ENCODE results near the gene CLCNKA. TPM values are rescaled to one million over a fixed set of nuclear protein-coding genes. Genes with fewer than 3 reads are reported as not detected.

The CLCNKA gene
- total RNA-seq, 1 experiment from 2014 or later: not detected

DNA sequence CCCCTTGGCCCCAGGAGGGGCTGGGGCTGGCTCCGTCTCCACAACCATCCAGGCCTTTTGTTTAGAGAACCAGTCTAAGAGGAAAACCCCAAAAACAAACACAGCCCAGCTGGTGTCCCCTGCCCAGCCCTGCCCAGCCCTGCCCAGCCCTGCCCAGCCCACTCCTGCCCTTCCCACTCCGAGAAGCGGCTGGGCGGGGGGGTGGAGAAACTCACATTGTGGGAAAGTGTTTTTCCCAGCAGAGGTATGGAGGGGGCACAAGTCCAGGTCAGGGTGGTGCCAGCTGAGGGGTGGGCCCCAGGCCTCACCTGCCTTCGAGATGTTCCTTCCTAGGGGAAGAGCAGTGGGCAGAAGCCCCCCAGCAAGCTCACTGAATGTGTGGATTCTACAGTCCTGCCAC, 61.6 kb downstream of the CLCNKA start:
- TF ChIP-seq, protein P1, sequence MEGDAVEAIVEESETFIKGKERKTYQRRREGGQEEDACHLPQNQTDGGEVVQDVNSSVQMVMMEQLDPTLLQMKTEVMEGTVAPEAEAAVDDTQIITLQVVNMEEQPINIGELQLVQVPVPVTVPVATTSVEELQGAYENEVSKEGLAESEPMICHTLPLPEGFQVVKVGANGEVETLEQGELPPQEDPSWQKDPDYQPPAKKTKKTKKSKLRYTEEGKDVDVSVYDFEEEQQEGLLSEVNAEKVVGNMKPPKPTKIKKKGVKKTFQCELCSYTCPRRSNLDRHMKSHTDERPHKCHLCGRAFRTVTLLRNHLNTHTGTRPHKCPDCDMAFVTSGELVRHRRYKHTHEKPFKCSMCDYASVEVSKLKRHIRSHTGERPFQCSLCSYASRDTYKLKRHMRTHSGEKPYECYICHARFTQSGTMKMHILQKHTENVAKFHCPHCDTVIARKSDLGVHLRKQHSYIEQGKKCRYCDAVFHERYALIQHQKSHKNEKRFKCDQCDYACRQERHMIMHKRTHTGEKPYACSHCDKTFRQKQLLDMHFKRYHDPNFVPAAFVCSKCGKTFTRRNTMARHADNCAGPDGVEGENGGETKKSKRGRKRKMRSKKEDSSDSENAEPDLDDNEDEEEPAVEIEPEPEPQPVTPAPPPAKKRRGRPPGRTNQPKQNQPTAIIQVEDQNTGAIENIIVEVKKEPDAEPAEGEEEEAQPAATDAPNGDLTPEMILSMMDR (IDR thresholded peaks at IDR 0.05; ENCODE audit: insufficient read depth in 1 of 2, low read depth in 1 of 2, low read length in 1 of 2, severe bottlenecking in 1 of 2, unreplicated experiment in 1 of 2): no peak
- Mint-ChIP-seq H3K36me3 (ENCODE audit: insufficient read depth, unreplicated experiment) (no peaks in the 10 kb centered on the region), H3K27ac (ENCODE audit: unreplicated experiment) (no peak overlapping the region), H3K27me3 (ENCODE audit: insufficient read depth, unreplicated experiment) (no peaks in the 10 kb centered on the region), H3K4me3 (ENCODE audit: unreplicated experiment) (no peak overlapping the region), H3K4me1 (ENCODE audit: low read depth, unreplicated experiment) (no peaks in the 10 kb centered on the region), H3K9me3 (ENCODE audit: unreplicated experiment) (no peaks in the 10 kb centered on the region)
- DNase-seq: no peak
- Histone ChIP-seq H3K4me1 (peaks cover 5% of the 10 kb centered on the region; the same call in 1 of the 2 replicates), H3K9me3 (no peaks in the 10 kb centered on the region), H3K27me3 (replicated peaks; ENCODE audit: control insufficient read depth, insufficient read depth, low read length) (no peaks in the 10 kb centered on the region), H3K36me3 (ENCODE audit: control insufficient read depth, insufficient read depth, low read length) (no peaks in the 10 kb centered on the region), H3K4me3 (ENCODE audit: low read depth, low read length) (no peak overlapping the region)
- POLR2A ChIA-PET: no interaction called here
- intact Hi-C loops (cut with micrococcal nuclease; ENCODE audit: unreplicated experiment): loop anchor here (2.0 to 5.0 kb wide), 2 partner anchors 29 to 54 kb away; no protein-coding TSS in a partner anchor
- BruUV-seq (replicated peaks): no TSS peak
- CTCF ChIA-PET: interaction anchor here (1.2 to 2.8 kb wide), 6 partner anchors 10 to 105 kb away, joined by 3 to 11 read pairs (median 8); partner anchors contain the start of genes EPHA2 and FAM131C

Other genes starting within 250 kb of the CLCNKA start
- 1.8 and 1.9 TPM in 2 replicates for gene UQCRHL, start 214.4 kb upstream of the CLCNKA start, total RNA-seq (2022)
- gene SPEN, start 174.3 kb upstream of the CLCNKA start, total RNA-seq (2022): 46.4 and 47.3 TPM in 2 replicates
- 21.5 and 23.5 TPM in 2 replicates for gene ZBTB17, start 45.9 kb upstream of the CLCNKA start, total RNA-seq (2022)
- gene SRARP, start 17.8 kb upstream of the CLCNKA start, total RNA-seq (2022): 0.16 TPM in 1 of 2 replicates, not detected in the other
- not detected in 2 replicates for gene HSPB7, start 4.0 kb upstream of the CLCNKA start, total RNA-seq (2022)
- not detected in 2 replicates for gene CLCNKB, start 21.7 kb downstream of the CLCNKA start, total RNA-seq (2022)
- gene FAM131C, start 51.6 kb downstream of the CLCNKA start, total RNA-seq (2022): 0.41 and 0.44 TPM in 2 replicates
- 31.2 and 37.8 TPM in 2 replicates for gene EPHA2, start 134.0 kb downstream of the CLCNKA start, total RNA-seq (2022)
- 7.7 and 8.0 TPM in 2 replicates for gene ARHGEF19, start 190.6 kb downstream of the CLCNKA start, total RNA-seq (2022)
- 2.1 and 4.2 TPM in 2 replicates for gene CPLANE2, start 215.1 kb downstream of the CLCNKA start, total RNA-seq (2022)

All from Caco-2 (cell line).